Measurements from ENCODE around the gene IDH3G. TPM values are rescaled to one million over a fixed set of nuclear protein-coding genes. Genes with fewer than 3 reads are reported as not detected.

Gene IDH3G
- total RNA-seq, 2 experiments from 2014 or later, result 46.8 to 47.3 TPM

- peaks cover 17% of the 10 kb centered on the region for H3K4me1 Mint-ChIP-seq (ENCODE audit: low read depth)
- Histone ChIP-seq H3K27me3 (ENCODE audit: control insufficient read depth in 1 of 2, insufficient read depth in 2 of 2, low read length in 2 of 2) (no peaks in the 10 kb centered on the region), H3K27ac (ENCODE audit: low read depth in 1 of 2, low read length in 2 of 2) (no peak overlapping the region), H3K4me3 (ENCODE audit: low read length) (no peak overlapping the region), H3K36me3 (ENCODE audit: insufficient read depth, low read length) (no peaks in the 10 kb centered on the region), H3K9me3 (ENCODE audit: control insufficient read depth in 1 of 2, insufficient read depth in 1 of 2, low read length in 2 of 2) (no peaks in the 10 kb centered on the region), H3K4me1 (ENCODE audit: insufficient read depth, low read length) (peaks cover 23% of the 10 kb centered on the region)
- no peak for TF ChIP-seq CTCF (IDR thresholded peaks at IDR 0.05)
- no peak for ATAC-seq (ENCODE audit: poor library complexity)
- H3K27ac Mint-ChIP-seq, result no peak overlapping the region
- no peak for DNase-seq
- POLR2A ChIA-PET, result no interaction called here
- no peaks in the 10 kb centered on the region for H3K36me3 Mint-ChIP-seq (ENCODE audit: low read depth)
- H3K4me3 Mint-ChIP-seq, result peak overlapping the region; percentile 65
- H3K27me3 Mint-ChIP-seq, result no peaks in the 10 kb centered on the region
- CTCF ChIA-PET, result no interaction called here
- H3K9me3 Mint-ChIP-seq, result no peaks in the 10 kb centered on the region
- intact Hi-C loops (cut with DNase I, micrococcal nuclease), result no loop called here
Observed at GRCh38 chrX:153831429-153832150, 37.4 kb upstream of the IDH3G start.

- H3K4me1 Mint-ChIP-seq (ENCODE audit: low read depth), result peaks cover 18% of the 10 kb centered on the region
- ATAC-seq (ENCODE audit: poor library complexity) (no peak), DNase-seq (no peak)
- Histone ChIP-seq H3K9me3 (ENCODE audit: control insufficient read depth in 1 of 2, insufficient read depth in 1 of 2, low read length in 2 of 2) (no peaks in the 10 kb centered on the region), H3K4me3 (ENCODE audit: low read length) (peak overlapping the region; percentile 12), H3K27me3 (ENCODE audit: control insufficient read depth in 1 of 2, insufficient read depth in 2 of 2, low read length in 2 of 2) (no peaks in the 10 kb centered on the region), H3K36me3 (ENCODE audit: insufficient read depth, low read length) (no peaks in the 10 kb centered on the region), H3K4me1 (ENCODE audit: insufficient read depth, low read length) (peaks cover 23% of the 10 kb centered on the region), H3K27ac (ENCODE audit: low read depth in 1 of 2, low read length in 2 of 2) (no peak overlapping the region)
- ChIA-PET POLR2A (no interaction called here), CTCF (no interaction called here)
- TF ChIP-seq CTCF (IDR thresholded peaks at IDR 0.05), result no peak
- H3K36me3 Mint-ChIP-seq (ENCODE audit: low read depth), result no peaks in the 10 kb centered on the region
- H3K27ac Mint-ChIP-seq, result no peak overlapping the region
- H3K4me3 Mint-ChIP-seq, result peak overlapping the region; percentile 65
- no peaks in the 10 kb centered on the region for H3K27me3 Mint-ChIP-seq
- intact Hi-C loops (cut with DNase I, micrococcal nuclease), result no loop called here
- H3K9me3 Mint-ChIP-seq, result no peaks in the 10 kb centered on the region
Observed at GRCh38 chrX:153830640-153831428, 36.7 kb upstream of the IDH3G start.

- CTCF ChIA-PET, result no interaction called here
- no peak for TF ChIP-seq CTCF (IDR thresholded peaks at IDR 0.05)
- Histone ChIP-seq H3K27ac (ENCODE audit: low read depth in 1 of 2, low read length in 2 of 2) (no peak within 1 kb of the TSS), H3K27me3 (ENCODE audit: control insufficient read depth in 1 of 2, insufficient read depth in 2 of 2, low read length in 2 of 2) (no peaks in the 10 kb centered on the region), H3K9me3 (ENCODE audit: control insufficient read depth in 1 of 2, insufficient read depth in 1 of 2, low read length in 2 of 2) (no peaks in the 10 kb centered on the region), H3K36me3 (ENCODE audit: insufficient read depth, low read length) (no peaks in the 10 kb centered on the region), H3K4me3 (ENCODE audit: low read length) (peak within 1 kb of the TSS; percentile 34), H3K4me1 (ENCODE audit: insufficient read depth, low read length) (peaks cover 29% of the 10 kb centered on the region)
- intact Hi-C loops (cut with DNase I, micrococcal nuclease), result loop anchor here in 1 of 2 experiments (5.0 kb wide), 1 partner anchor 72 kb away; the partner anchor contains the start of gene AVPR2
- no peaks in the 10 kb centered on the region for H3K9me3 Mint-ChIP-seq
- peaks cover 23% of the 10 kb centered on the region for H3K4me1 Mint-ChIP-seq (ENCODE audit: low read depth)
- peak within 1 kb of the TSS; percentile 78 for H3K4me3 Mint-ChIP-seq
- no peaks in the 10 kb centered on the region for H3K27me3 Mint-ChIP-seq
- POLR2A ChIA-PET, result no interaction called here
- no peaks in the 10 kb centered on the region for H3K36me3 Mint-ChIP-seq (ENCODE audit: low read depth)
- ATAC-seq (ENCODE audit: poor library complexity), result peak; percentile 66
- peak in 4 of 14 experiments; percentile 13 to 46 (median 38) for DNase-seq
- H3K27ac Mint-ChIP-seq, result no peak within 1 kb of the TSS
Observed at GRCh38 chrX:153829799-153830639, 35.8 kb upstream of the IDH3G start, which contains the start of gene PDZD4. TSS of gene PDZD4 (minus strand) at chrX:153830544. CDS start at chrX:153830298, 246 bp downstream.

Measured in CD4-positive, alpha-beta T cell (primary cell).